Measurements from ENCODE around the gene C6orf62. TPM values are rescaled to one million over a fixed set of nuclear protein-coding genes. Genes with fewer than 3 reads are reported as not detected.

The C6orf62 gene
- total and polyA plus RNA-seq, 2 experiments from 2014 or later, result 66.7 to 79.9 TPM

GRCh38 chr6:24760210-24760609 lies 41.3 kb upstream of the C6orf62 start (continued):
- TF ChIP-seq ZNF462 (CRISPR knock-in tag; IDR thresholded peaks at IDR 0.05), result no peak
- no peak for TF ChIP-seq NANOG (IDR thresholded peaks at IDR 0.05; ENCODE audit: borderline replicate concordance)
- no peak for TF ChIP-seq JUNB (IDR thresholded peaks at IDR 0.05; ENCODE audit: unreplicated experiment)
- no peak for TF ChIP-seq ETS1 (IDR thresholded peaks at IDR 0.05)
- no peak for TF ChIP-seq EZH2 (IDR thresholded peaks at IDR 0.05; ENCODE audit: low read depth, unreplicated experiment)

GRCh38 chr6:24759718-24760117 lies 40.8 kb upstream of the C6orf62 start:
- ATAC-seq, result no peak
- H3F3A ChIP-seq (replicated peaks; ENCODE audit: low read depth), result no peaks in the 10 kb centered on the region
- H3K27ac ChIP-seq (ENCODE audit: low read depth), result no peak overlapping the region
- no peak overlapping the region for H3K27ac Mint-ChIP-seq
- peaks cover 2% of the 10 kb centered on the region for H3K27me3 Mint-ChIP-seq (ENCODE audit: insufficient read depth, low read depth, poor library complexity)
- peaks cover 4% of the 10 kb centered on the region; the same call in 1 of the 2 replicates for H3K4me1 ChIP-seq (ENCODE audit: insufficient read depth)
- no peaks in the 10 kb centered on the region for H3K27me3 ChIP-seq (ENCODE audit: insufficient read depth)
- H3K79me2 ChIP-seq (replicated peaks; ENCODE audit: insufficient read depth), result no peaks in the 10 kb centered on the region
- no peak overlapping the region for H3K4me3 ChIP-seq
- H3K36me3 Mint-ChIP-seq (ENCODE audit: low read depth), result no peaks in the 10 kb centered on the region; the same call in 2 of the 3 replicates
- H3K4me3 Mint-ChIP-seq, result no peak overlapping the region
- peaks cover 5% of the 10 kb centered on the region; the same call in 2 of the 3 replicates for H3K4me1 Mint-ChIP-seq
- peaks cover 6% of the 10 kb centered on the region for H3K9me2 ChIP-seq (ENCODE audit: insufficient read depth)
- no peaks in the 10 kb centered on the region for H4K20me1 ChIP-seq (replicated peaks; ENCODE audit: insufficient read depth)
- H2AFZ ChIP-seq, result no peak overlapping the region
- no peaks in the 10 kb centered on the region for H3K9me3 Mint-ChIP-seq
- DNase-seq (ENCODE audit: low spot score), result no peak
- H3K36me3 ChIP-seq (ENCODE audit: insufficient read depth), result no peaks in the 10 kb centered on the region
- H3K4me2 ChIP-seq, result no peak overlapping the region
- TF ChIP-seq EZH2 (IDR thresholded peaks at IDR 0.05; ENCODE audit: low read depth, unreplicated experiment), result no peak
- TF ChIP-seq NANOG (IDR thresholded peaks at IDR 0.05; ENCODE audit: borderline replicate concordance), result no peak
- no peak for TF ChIP-seq JUNB (IDR thresholded peaks at IDR 0.05; ENCODE audit: unreplicated experiment)
- TF ChIP-seq REST (IDR thresholded peaks at IDR 0.05; ENCODE audit: unreplicated experiment), result no peak
- no peak for TF ChIP-seq CTCF (conservative IDR thresholded peaks at IDR 0.05; ENCODE audit: low read depth in 2 of 2)
- TF ChIP-seq POLR2AphosphoS5 (IDR thresholded peaks at IDR 0.05; ENCODE audit: low read depth), result no peak
- TF ChIP-seq ZNF331 (CRISPR knock-in tag; IDR thresholded peaks at IDR 0.05; ENCODE audit: low read depth), result no peak
